Natural killer cell (primary cell): Measurements from ENCODE around the gene FGD6. TPM values are rescaled to one million over a fixed set of nuclear protein-coding genes. Genes with fewer than 3 reads are reported as not detected.
A peak's percentile ranks its signal among the peaks of the same experiment; 100 is the strongest.

Source experiments
- ATAC-seq, 3 donors: fragments of 150-1000 bp in 2 of 3; fragments of 200-7000 bp in 1 of 3; cut with Tn5 transposase; 1 replicate in 1 of 3; 2 replicates in 2 of 3; pipeline ENCODE4 v1.10.0; 2021; ENCODE audit warnings: mild to moderate bottlenecking in 2 of 3, moderate library complexity in 2 of 3
- DNase-seq, 2 donors: peaks; one replicate each; pipeline versions ENCODE4 v3.0.0 to v3.0.0-alpha.2; 2013 to 2021; ENCODE audit warnings: mixed read lengths in 1 of 2
- H3K27ac ChIP-seq: one replicate; pipeline ENCODE4 v1.5.1; 2013; ENCODE audit warnings: mild to moderate bottlenecking, low read length
- H3K27me3 ChIP-seq: one replicate; pipeline ENCODE4 v1.6.1; 2013; ENCODE audit warnings: low read length; ENCODE audit not compliant: control insufficient read depth, insufficient read depth
- H3K36me3 ChIP-seq: one replicate; pipeline ENCODE4 v1.6.1; 2013; ENCODE audit warnings: low read length; ENCODE audit not compliant: control insufficient read depth, insufficient read depth
- H3K4me1 ChIP-seq: one replicate; pipeline ENCODE4 v1.6.1; 2013; ENCODE audit warnings: low read length; ENCODE audit not compliant: control insufficient read depth, insufficient read depth
- H3K4me3 ChIP-seq: one replicate; pipeline ENCODE4 v1.5.1; 2013; ENCODE audit warnings: low read length
- H3K9me3 ChIP-seq: one replicate; pipeline ENCODE4 v1.6.1; 2013; ENCODE audit warnings: low read length; ENCODE audit not compliant: control insufficient read depth, insufficient read depth
- H3K27ac Mint-ChIP-seq, 2 donors: one replicate each; pipeline ENCODE4 v1.8.0; 2022; ENCODE audit warnings: mild to moderate bottlenecking in 2 of 2, mixed read lengths in 2 of 2, moderate library complexity in 1 of 2
- H3K27me3 Mint-ChIP-seq, 2 donors: one replicate each; pipeline ENCODE4 v1.8.0; 2022; ENCODE audit warnings: low read depth in 2 of 2, mixed read lengths in 2 of 2
- H3K36me3 Mint-ChIP-seq: one replicate; pipeline ENCODE4 v1.8.0; 2022; ENCODE audit warnings: mixed read lengths
- H3K4me1 Mint-ChIP-seq, 2 donors: one replicate each; pipeline ENCODE4 v1.8.0; 2022; ENCODE audit warnings: mixed read lengths in 2 of 2
- H3K4me3 Mint-ChIP-seq: one replicate; pipeline ENCODE4 v1.8.0; 2022; ENCODE audit warnings: mild to moderate bottlenecking, moderate library complexity, mixed read lengths
- H3K9me3 Mint-ChIP-seq, 2 donors: one replicate each; pipeline ENCODE4 v1.8.0; 2022; ENCODE audit warnings: mixed read lengths in 2 of 2
- WGBS: methylation state at CpG from one replicate; pipeline ENCODE4 v1.1.7; 2013; ENCODE audit warnings: missing lambda C conversion rate; ENCODE audit not compliant: insufficient coverage; 5-methylcytosine and 5-hydroxymethylcytosine counted together
- intact Hi-C: fragments of 100-400 bp; cut with micrococcal nuclease; formaldehyde crosslinking; loops from one replicate; pipeline ENCODE4 v1.14.2; 2022
- total RNA-seq, 4 donors: library from RNA; stranded (reverse); fragments of 120-200 nt in 1 of 4; gene quantifications; one replicate each; pipeline versions ENCODE4 v1.2.3 to v1.2.4, GENCODE V29; 2013 to 2022
- TF ChIP-seq, protein P1 (sequence below): fragments of 200-600 bp; IDR thresholded peaks from one replicate; pipeline ENCODE4 v1.8.0; 2022; ENCODE audit warnings: antibody characterized with exemption

The FGD6 gene
- total RNA-seq, 3 donors from 2014 or later (not counting 1 experiment from before 2014, with no cell fraction given), result 1.5 to 1.9 (median 1.9) TPM

DNA sequence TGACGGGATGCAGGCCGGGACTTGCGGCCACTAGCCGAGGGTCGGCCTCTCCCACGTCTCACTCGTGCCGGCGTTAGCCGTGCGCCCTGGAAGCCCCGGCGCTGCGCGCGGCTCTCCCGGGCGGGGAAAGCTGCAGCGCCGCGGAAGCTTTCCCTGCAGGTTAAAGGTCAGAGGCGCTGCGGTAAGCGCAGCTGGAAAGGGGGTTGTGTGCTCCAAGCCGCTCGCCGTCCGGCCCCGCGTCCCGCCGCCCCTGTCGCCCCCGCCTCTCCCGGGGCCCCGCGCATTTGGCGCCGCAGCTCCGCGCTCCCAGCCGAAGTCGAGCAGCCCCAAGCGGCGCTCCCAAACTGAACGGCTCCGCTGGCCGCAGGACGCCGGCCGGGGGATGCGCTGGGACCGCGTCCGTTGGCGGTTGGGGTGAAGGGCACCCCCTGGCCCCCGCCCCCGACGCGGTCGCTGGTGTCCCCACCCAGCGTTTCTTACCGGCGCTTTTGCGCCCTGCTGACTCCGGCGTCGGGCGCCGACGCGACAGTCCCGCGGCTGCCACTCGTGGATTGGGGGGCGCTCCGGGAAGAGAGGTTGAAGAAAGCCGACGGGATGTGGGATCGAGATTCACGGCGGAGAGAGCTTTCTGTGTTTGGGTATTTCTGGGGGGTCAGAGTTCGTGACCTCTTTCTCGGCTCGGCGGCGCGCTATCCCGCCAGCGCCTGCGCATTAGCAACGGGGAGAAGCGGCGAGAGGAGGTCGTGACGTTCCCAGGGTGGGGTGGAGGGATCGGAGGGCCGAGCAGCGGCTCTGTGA lies 144.2 kb downstream of the FGD6 start, which contains the start of gene NR2C1:
TSS of gene NR2C1 (minus strand) at position 719 of the 798 bp plus-strand sequence. CDS start 6,234 bp downstream, outside the sequence.
- no peaks in the 10 kb centered on the region for H3K36me3 ChIP-seq
- TF ChIP-seq, protein P1, sequence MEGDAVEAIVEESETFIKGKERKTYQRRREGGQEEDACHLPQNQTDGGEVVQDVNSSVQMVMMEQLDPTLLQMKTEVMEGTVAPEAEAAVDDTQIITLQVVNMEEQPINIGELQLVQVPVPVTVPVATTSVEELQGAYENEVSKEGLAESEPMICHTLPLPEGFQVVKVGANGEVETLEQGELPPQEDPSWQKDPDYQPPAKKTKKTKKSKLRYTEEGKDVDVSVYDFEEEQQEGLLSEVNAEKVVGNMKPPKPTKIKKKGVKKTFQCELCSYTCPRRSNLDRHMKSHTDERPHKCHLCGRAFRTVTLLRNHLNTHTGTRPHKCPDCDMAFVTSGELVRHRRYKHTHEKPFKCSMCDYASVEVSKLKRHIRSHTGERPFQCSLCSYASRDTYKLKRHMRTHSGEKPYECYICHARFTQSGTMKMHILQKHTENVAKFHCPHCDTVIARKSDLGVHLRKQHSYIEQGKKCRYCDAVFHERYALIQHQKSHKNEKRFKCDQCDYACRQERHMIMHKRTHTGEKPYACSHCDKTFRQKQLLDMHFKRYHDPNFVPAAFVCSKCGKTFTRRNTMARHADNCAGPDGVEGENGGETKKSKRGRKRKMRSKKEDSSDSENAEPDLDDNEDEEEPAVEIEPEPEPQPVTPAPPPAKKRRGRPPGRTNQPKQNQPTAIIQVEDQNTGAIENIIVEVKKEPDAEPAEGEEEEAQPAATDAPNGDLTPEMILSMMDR, result no peak
- under 1% methylated on average over 99 of the region's 99 CpGs for WGBS
- Mint-ChIP-seq H3K27me3 (no peaks in the 10 kb centered on the region), H3K27ac (peak within 1 kb of the TSS; percentile 81 to 92), H3K9me3 (no peaks in the 10 kb centered on the region), H3K4me3 (peak within 1 kb of the TSS; percentile 94), H3K4me1 (peaks cover 7 to 13% of the 10 kb centered on the region in 2 donors), H3K36me3 (no peaks in the 10 kb centered on the region)
- intact Hi-C loops, result loop anchor here (5.0 kb wide), 1 partner anchor 144 kb away; the partner anchor contains the start of genes FGD6 and VEZT
- no peaks in the 10 kb centered on the region for H3K9me3 ChIP-seq
- peak; percentile 80 to 97 for DNase-seq
- peak within 1 kb of the TSS; percentile 81 for H3K27ac ChIP-seq
- ATAC-seq, result peak; percentile 97
- no peaks in the 10 kb centered on the region for H3K27me3 ChIP-seq
- peaks cover 14% of the 10 kb centered on the region for H3K4me1 ChIP-seq
- H3K4me3 ChIP-seq, result peak within 1 kb of the TSS; percentile 96

DNA sequence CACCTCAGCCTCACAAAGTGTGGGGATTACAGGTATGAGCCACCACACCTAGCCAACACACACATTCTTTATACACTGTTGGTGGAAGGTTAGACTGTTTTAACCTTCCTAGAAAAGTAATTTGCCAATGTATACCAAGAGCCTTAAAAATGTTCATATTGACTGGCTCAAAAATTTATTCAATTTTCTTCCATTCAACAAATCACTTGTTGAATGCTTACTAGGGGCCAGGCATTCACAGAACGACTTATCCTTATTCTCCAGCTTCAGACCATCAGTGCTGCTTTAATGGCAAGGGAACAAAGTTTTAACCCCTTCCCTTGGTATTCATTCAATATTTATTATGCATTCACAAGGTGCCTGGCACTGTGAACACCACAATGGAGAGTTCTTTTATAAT lies 146.9 kb downstream of the FGD6 start:
- Mint-ChIP-seq H3K36me3 (no peaks in the 10 kb centered on the region), H3K4me3 (peak overlapping the region; percentile 13), H3K4me1 (peaks cover 10 to 13% of the 10 kb centered on the region in 2 donors), H3K27me3 (no peaks in the 10 kb centered on the region), H3K27ac (peak overlapping the region in 1 of 2 donors; percentile 29), H3K9me3 (no peaks in the 10 kb centered on the region)
- Histone ChIP-seq H3K36me3 (peaks cover 6% of the 10 kb centered on the region), H3K4me1 (peaks cover 14% of the 10 kb centered on the region), H3K9me3 (no peaks in the 10 kb centered on the region), H3K4me3 (no peak overlapping the region), H3K27ac (no peak overlapping the region), H3K27me3 (no peaks in the 10 kb centered on the region)
- TF ChIP-seq, protein P1, result no peak
- 95% methylated on average over 1 of the region's 1 CpG for WGBS
- no peak for ATAC-seq
- intact Hi-C loops, result loop anchor here (5.0 kb wide), 1 partner anchor 147 kb away; the partner anchor contains the start of genes FGD6 and VEZT
- no peak for DNase-seq

DNA sequence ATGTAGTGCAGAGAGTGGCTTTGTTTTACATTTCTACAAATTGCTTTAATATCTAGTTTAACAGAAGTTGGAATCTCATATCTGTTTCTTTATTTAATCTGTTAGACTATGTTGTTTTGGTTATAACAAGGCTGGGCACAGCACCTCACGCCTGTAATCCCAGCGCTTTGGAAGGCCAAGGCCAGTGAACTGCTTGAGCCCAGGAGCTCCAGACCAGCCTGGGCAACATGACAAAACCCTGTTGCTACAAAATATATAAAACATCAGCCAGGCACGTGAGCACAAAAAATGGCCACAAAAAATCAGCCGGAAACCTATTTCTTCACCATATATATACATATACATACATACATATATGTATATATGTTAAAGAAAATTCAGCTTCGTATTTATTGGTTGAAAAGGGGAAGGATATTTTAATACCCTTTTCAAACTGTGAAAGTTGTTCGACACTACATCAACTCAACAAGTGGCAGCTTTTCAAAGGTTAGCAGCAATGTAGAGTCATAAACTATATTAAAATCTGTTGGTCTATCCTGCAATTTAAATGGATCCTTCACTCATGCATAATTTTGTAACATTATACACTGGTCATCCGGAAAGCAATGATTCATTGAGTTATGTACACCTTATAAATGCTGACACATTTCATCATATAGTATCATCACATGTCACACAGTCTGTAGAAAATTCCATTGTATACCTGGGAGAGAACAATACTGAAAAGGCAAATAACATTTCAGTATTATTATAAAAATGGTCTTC lies 151.0 kb downstream of the FGD6 start:
- Histone ChIP-seq H3K4me1 (no peaks in the 10 kb centered on the region), H3K36me3 (peaks cover 26% of the 10 kb centered on the region), H3K4me3 (no peak overlapping the region), H3K27me3 (no peaks in the 10 kb centered on the region), H3K27ac (no peak overlapping the region), H3K9me3 (no peaks in the 10 kb centered on the region)
- WGBS, result 100% methylated on average over 3 of the region's 7 CpGs
- intact Hi-C loops, result no loop called here
- DNase-seq, result no peak
- no peak for ATAC-seq
- H3K9me3 Mint-ChIP-seq, result no peaks in the 10 kb centered on the region
- TF ChIP-seq, protein P1, result no peak
- H3K4me3 Mint-ChIP-seq, result no peak overlapping the region
- H3K27ac Mint-ChIP-seq, result no peak overlapping the region
- peaks cover 13% of the 10 kb centered on the region for H3K36me3 Mint-ChIP-seq
- H3K4me1 Mint-ChIP-seq, result peaks cover 7 to 16% of the 10 kb centered on the region in 2 donors
- H3K27me3 Mint-ChIP-seq, result no peaks in the 10 kb centered on the region
